Lower leg skin (tissue), 4 donors: ENCODE results near the gene SEMA6D. TPM values are rescaled to one million over a fixed set of nuclear protein-coding genes. Genes with fewer than 3 reads are reported as not detected.

Experiments used
- DNase-seq, 2 donors: peaks; one replicate each; pipeline ENCODE4 v3.0.0-alpha.2; 2019; ENCODE audit warnings: low spot score in 2 of 2
- H3K4me3 ChIP-seq: fragments of 200-600 bp; sonication (generic); 2 replicates; pipeline ENCODE4 v1.5.1; 2017; ENCODE audit warnings: mild to moderate bottlenecking, low read depth; ENCODE audit not compliant: poor library complexity, severe bottlenecking
- CTCF ChIP-seq, 3 donors: fragments of 450-650 bp; IDR thresholded peaks; one replicate each; pipeline ENCODE4 v1.5.1; 2016; ENCODE audit warnings: antibody characterized with exemption in 3 of 3, mild to moderate bottlenecking in 3 of 3, moderate library complexity in 2 of 3
- POLR2A ChIP-seq, 2 donors: fragments of 450-650 bp; IDR thresholded peaks; one replicate each; pipeline ENCODE4 v1.6.1; 2016 to 2017; ENCODE audit warnings: antibody characterized with exemption in 2 of 2, mild to moderate bottlenecking in 1 of 2, moderate library complexity in 1 of 2
- WGBS, 2 donors: methylation state at CpG; one replicate each; pipeline ENCODE4 v1.1.5; 2018; 5-methylcytosine and 5-hydroxymethylcytosine counted together
- intact Hi-C: fragments of 100-400 bp; cut with DNase I; formaldehyde crosslinking; loops from one replicate; pipeline ENCODE4 v1.15.0; 2023; ENCODE audit warnings: low total_unique reads
- total RNA-seq, 4 donors: library from RNA; depleted of rRNA; stranded (reverse); fragments of >200 nt; gene quantifications; one replicate each; pipeline ENCODE4 v1.1.0, GENCODE V29; 2016

SEMA6D gene, protein sequence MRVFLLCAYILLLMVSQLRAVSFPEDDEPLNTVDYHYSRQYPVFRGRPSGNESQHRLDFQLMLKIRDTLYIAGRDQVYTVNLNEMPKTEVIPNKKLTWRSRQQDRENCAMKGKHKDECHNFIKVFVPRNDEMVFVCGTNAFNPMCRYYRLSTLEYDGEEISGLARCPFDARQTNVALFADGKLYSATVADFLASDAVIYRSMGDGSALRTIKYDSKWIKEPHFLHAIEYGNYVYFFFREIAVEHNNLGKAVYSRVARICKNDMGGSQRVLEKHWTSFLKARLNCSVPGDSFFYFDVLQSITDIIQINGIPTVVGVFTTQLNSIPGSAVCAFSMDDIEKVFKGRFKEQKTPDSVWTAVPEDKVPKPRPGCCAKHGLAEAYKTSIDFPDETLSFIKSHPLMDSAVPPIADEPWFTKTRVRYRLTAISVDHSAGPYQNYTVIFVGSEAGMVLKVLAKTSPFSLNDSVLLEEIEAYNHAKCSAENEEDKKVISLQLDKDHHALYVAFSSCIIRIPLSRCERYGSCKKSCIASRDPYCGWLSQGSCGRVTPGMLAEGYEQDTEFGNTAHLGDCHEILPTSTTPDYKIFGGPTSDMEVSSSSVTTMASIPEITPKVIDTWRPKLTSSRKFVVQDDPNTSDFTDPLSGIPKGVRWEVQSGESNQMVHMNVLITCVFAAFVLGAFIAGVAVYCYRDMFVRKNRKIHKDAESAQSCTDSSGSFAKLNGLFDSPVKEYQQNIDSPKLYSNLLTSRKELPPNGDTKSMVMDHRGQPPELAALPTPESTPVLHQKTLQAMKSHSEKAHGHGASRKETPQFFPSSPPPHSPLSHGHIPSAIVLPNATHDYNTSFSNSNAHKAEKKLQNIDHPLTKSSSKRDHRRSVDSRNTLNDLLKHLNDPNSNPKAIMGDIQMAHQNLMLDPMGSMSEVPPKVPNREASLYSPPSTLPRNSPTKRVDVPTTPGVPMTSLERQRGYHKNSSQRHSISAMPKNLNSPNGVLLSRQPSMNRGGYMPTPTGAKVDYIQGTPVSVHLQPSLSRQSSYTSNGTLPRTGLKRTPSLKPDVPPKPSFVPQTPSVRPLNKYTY
- 10 to 100 TPM in 1 of 4 donors, 1 to 10 TPM in 3; 5.6 to 15.0 (median 6.6) TPM for total RNA-seq

DNA sequence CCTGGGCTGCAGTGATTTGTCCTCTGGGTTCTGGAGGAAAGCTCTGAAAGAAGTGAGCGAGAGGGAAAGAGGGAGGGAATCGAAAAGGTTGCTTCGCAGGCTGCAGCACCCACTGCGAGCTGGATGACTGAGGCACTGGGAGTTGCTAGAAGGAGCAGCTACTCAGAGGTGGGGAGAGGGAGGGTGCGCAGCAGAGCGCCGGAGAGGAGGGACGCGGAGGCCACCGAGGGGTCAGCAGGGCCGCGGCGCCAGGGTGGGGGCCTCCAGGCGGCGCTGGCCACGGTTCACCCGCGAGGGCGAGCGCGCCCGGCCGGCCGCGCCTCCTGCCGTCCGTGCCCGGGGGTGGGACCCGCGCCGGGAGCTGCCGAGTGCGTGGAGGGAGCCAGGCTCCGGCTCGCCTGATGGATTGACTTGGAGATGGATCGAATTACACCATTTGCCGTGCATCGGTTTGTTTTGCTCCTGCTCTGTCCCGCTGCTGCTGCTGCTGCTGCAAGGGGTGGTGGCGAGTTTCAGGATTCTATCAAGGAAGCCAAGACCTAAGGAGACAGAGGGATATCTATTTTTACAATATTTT, at the start of gene SEMA6D:
SEMA6D (plus strand) TSS at position 470 of the 577 bp plus-strand sequence. CDS start 42,294 bp downstream, outside the sequence.
- 1% methylated on average over 28 to 40 of the region's 40 CpGs for WGBS, 2 donors
- intact Hi-C loops: no loop called here
- peak; percentile 42 to 92 for DNase-seq
- TF ChIP-seq CTCF (IDR thresholded peaks at IDR 0.05) (no peak), POLR2A (IDR thresholded peaks at IDR 0.05) (no peak)
- H3K4me3 ChIP-seq: peak within 1 kb of the TSS; percentile 46

- intact Hi-C loops: no loop called here
- 80% methylated on average over 2 of the region's 2 CpGs for WGBS, 2 donors
- no peak for TF ChIP-seq POLR2A (IDR thresholded peaks at IDR 0.05)
- TF ChIP-seq CTCF (IDR thresholded peaks at IDR 0.05): no peak
- no peak overlapping the region for H3K4me3 ChIP-seq
- DNase-seq: no peak
These were observed 48.1 kb upstream of the SEMA6D start for GRCh38 chr15:47669221-47669620.

- no peak overlapping the region for H3K4me3 ChIP-seq
- 94 to 100% methylated on average over 1 of the region's 1 CpG for WGBS, 2 donors
- intact Hi-C loops: no loop called here
- TF ChIP-seq POLR2A (IDR thresholded peaks at IDR 0.05) (no peak), CTCF (IDR thresholded peaks at IDR 0.05) (no peak)
- DNase-seq: no peak
These were observed 46.9 kb upstream of the SEMA6D start for GRCh38 chr15:47670365-47670764.

- intact Hi-C loops: no loop called here
- H3K4me3 ChIP-seq: no peak overlapping the region
- 7 to 15% methylated on average over 5 of the region's 5 CpGs for WGBS, 2 donors
- TF ChIP-seq CTCF (IDR thresholded peaks at IDR 0.05) (no peak), POLR2A (IDR thresholded peaks at IDR 0.05) (no peak)
- DNase-seq: peak in 1 of 2 donors; percentile 33
These were observed 44.0 kb upstream of the SEMA6D start for GRCh38 chr15:47673232-47673761.

- no peak for DNase-seq
- intact Hi-C loops: no loop called here
- no peak overlapping the region for H3K4me3 ChIP-seq
- TF ChIP-seq POLR2A (IDR thresholded peaks at IDR 0.05) (no peak), CTCF (IDR thresholded peaks at IDR 0.05) (no peak)
- 90 to 92% methylated on average over 8 of the region's 8 CpGs for WGBS, 2 donors
These were observed 42.6 kb upstream of the SEMA6D start for GRCh38 chr15:47674586-47675232.
